Body of pancreas (tissue), 4 donors: ENCODE results near the gene MAN2A1. TPM values are rescaled to one million over a fixed set of nuclear protein-coding genes. Genes with fewer than 3 reads are reported as not detected.

Source experiments
- ATAC-seq: fragments of 150-250 bp; one replicate; pipeline ENCODE4 v1.9.1; 2016
- DNase-seq, 4 donors: peaks; one replicate each; pipeline ENCODE4 v3.0.0-alpha.2; 2019
- H3K27ac ChIP-seq, 4 donors: fragments of 200-600 bp; sonication (generic); 1 replicate in 3 of 4; 2 replicates in 1 of 4; pipeline versions ENCODE4 v1.5.1 to v1.6.1; 2016 to 2019; ENCODE audit warnings: mild to moderate bottlenecking in 1 of 4, mixed read lengths in 1 of 4, moderate library complexity in 1 of 4
- H3K27me3 ChIP-seq, 2 donors: fragments of 200-600 bp; sonication (generic); one replicate each; pipeline ENCODE4 v1.6.0; 2016; ENCODE audit warnings: mild to moderate bottlenecking in 1 of 2
- H3K36me3 ChIP-seq, 2 donors: fragments of 200-600 bp; sonication (generic); replicated peaks in 1 of 2; 2 replicates each; pipeline ENCODE4 v1.5.1; 2016; ENCODE audit warnings: low read depth in 2 of 2; ENCODE audit not compliant: insufficient read depth in 1 of 2
- H3K4me1 ChIP-seq: fragments of 200-600 bp; sonication (generic); one replicate; pipeline ENCODE4 v1.6.0; 2016
- H3K4me3 ChIP-seq, 2 donors: fragments of 200-600 bp; sonication (generic); 1 replicate in 1 of 2; 2 replicates in 1 of 2; pipeline ENCODE4 v1.5.1; 2016 to 2019
- H3K9me3 ChIP-seq, 3 donors: fragments of 200-600 bp; sonication (generic); 1 replicate in 2 of 3; 2 replicates in 1 of 3; pipeline ENCODE4 v1.5.1; 2016
- CTCF ChIP-seq, 7 experiments: fragments of 450-650 bp in 4 of 7; fragments of 200-600 bp in 3 of 7; sonication (generic) in 3 of 7; IDR thresholded peaks; one replicate each; pipeline ENCODE4 v1.5.1; 2016 to 2019; ENCODE audit warnings: antibody characterized with exemption in 7 of 7
- POLR2A ChIP-seq, 3 donors: fragments of 450-650 bp; IDR thresholded peaks; one replicate each; pipeline ENCODE4 v1.6.1; 2016; ENCODE audit warnings: antibody characterized with exemption in 3 of 3, mild to moderate bottlenecking in 2 of 3
- WGBS, 2 donors: methylation state at CpG; one replicate each; pipeline ENCODE4 v1.1.5; 2017; 5-methylcytosine and 5-hydroxymethylcytosine counted together
- intact Hi-C: fragments of 100-400 bp; cut with DNase I; formaldehyde crosslinking; loops from one replicate; pipeline ENCODE4 v1.15.1; 2023
- total RNA-seq, 2 donors: library from RNA; depleted of rRNA; stranded (reverse); fragments of >200 nt; gene quantifications; one replicate each; pipeline ENCODE4 v1.1.0, GENCODE V29; 2016

MAN2A1 gene
- total RNA-seq, 2 donors from 2014 or later = 43.8 to 61.7 TPM

- intact Hi-C loops = no loop called here
- H3K27ac ChIP-seq = no peak overlapping the region
- H3K36me3 ChIP-seq = no peaks in the 10 kb centered on the region
- no peak overlapping the region for H3K4me3 ChIP-seq
- H3K4me1 ChIP-seq = no peaks in the 10 kb centered on the region
- 90 to 98% methylated on average over 2 of the region's 2 CpGs for WGBS, 2 donors
- H3K27me3 ChIP-seq = no peaks in the 10 kb centered on the region
- no peak for DNase-seq
- no peaks in the 10 kb centered on the region for H3K9me3 ChIP-seq
- TF ChIP-seq POLR2A (IDR thresholded peaks at IDR 0.05) (no peak), CTCF (IDR thresholded peaks at IDR 0.05) (no peak)
- no peak for ATAC-seq
Measured at GRCh38 chr5:109874108-109874507, 184.4 kb downstream of the MAN2A1 start.

GRCh38 chr5:109876030-109876725 is 186.5 kb downstream of the MAN2A1 start:
- H3K4me3 ChIP-seq = no peak overlapping the region
- ATAC-seq (no peak), DNase-seq (no peak)
- H3K4me1 ChIP-seq = no peaks in the 10 kb centered on the region
- no peak overlapping the region for H3K27ac ChIP-seq
- no peak for TF ChIP-seq CTCF (IDR thresholded peaks at IDR 0.05)
- TF ChIP-seq POLR2A (IDR thresholded peaks at IDR 0.05) = no peak
- H3K36me3 ChIP-seq = no peaks in the 10 kb centered on the region
- intact Hi-C loops = no loop called here
- H3K9me3 ChIP-seq = no peaks in the 10 kb centered on the region
- H3K27me3 ChIP-seq = no peaks in the 10 kb centered on the region
- 80 to 90% methylated on average over 6 of the region's 6 CpGs for WGBS, 2 donors

GRCh38 chr5:109876941-109877669 is 187.4 kb downstream of the MAN2A1 start:
- ATAC-seq = no peak
- TF ChIP-seq CTCF (IDR thresholded peaks at IDR 0.05) (no peak), POLR2A (IDR thresholded peaks at IDR 0.05) (no peak)
- Histone ChIP-seq H3K27ac (no peak overlapping the region), H3K4me3 (no peak overlapping the region), H3K4me1 (no peaks in the 10 kb centered on the region), H3K9me3 (no peaks in the 10 kb centered on the region), H3K27me3 (no peaks in the 10 kb centered on the region), H3K36me3 (no peaks in the 10 kb centered on the region)
- DNase-seq = no peak
- WGBS, 2 donors = 85 to 86% methylated on average over 10 of the region's 10 CpGs
- intact Hi-C loops = no loop called here

GRCh38 chr5:109877670-109878045 is 187.9 kb downstream of the MAN2A1 start:
- Histone ChIP-seq H3K27me3 (no peaks in the 10 kb centered on the region), H3K4me3 (no peak overlapping the region), H3K27ac (no peak overlapping the region), H3K36me3 (no peaks in the 10 kb centered on the region), H3K4me1 (no peaks in the 10 kb centered on the region), H3K9me3 (no peaks in the 10 kb centered on the region)
- TF ChIP-seq CTCF (IDR thresholded peaks at IDR 0.05) = no peak
- no peak for TF ChIP-seq POLR2A (IDR thresholded peaks at IDR 0.05)
- intact Hi-C loops = no loop called here
- WGBS, 2 donors = 78 to 83% methylated on average over 6 of the region's 6 CpGs
- ATAC-seq (no peak), DNase-seq (no peak)
